GM12878 (cell line): Measurements from ENCODE around the gene LAMA2.

Experiments
- EZH2 ChIP-seq: IDR thresholded peaks from 2 replicates; pipeline ENCODE4 v1.6.1; 2012; ENCODE audit warnings: low read depth, mild to moderate bottlenecking, control low read depth, inconsistent platforms, low read length, borderline replicate concordance; ENCODE audit not compliant: control insufficient read depth
- POLR2AphosphoS5 ChIP-seq: IDR thresholded peaks from 2 replicates; pipeline ENCODE4 v1.6.1; 2011; ENCODE audit warnings: mild to moderate bottlenecking, low read length, inconsistent platforms
- RAD51 ChIP-seq: fragments of 450-650 bp; IDR thresholded peaks from 2 replicates; pipeline ENCODE4 v1.6.1; 2016; ENCODE audit warnings: moderate library complexity, mild to moderate bottlenecking, inconsistent platforms
- SPI1 ChIP-seq: IDR thresholded peaks from 2 replicates; pipeline ENCODE4 v1.6.1; 2011; ENCODE audit warnings: low read depth, mild to moderate bottlenecking, low read length, moderate library complexity, borderline replicate concordance; ENCODE audit not compliant: insufficient read depth
- ZBTB33 ChIP-seq: fragments of 450-650 bp; IDR thresholded peaks from 2 replicates; pipeline ENCODE4 v1.6.1; 2017; ENCODE audit warnings: mild to moderate bottlenecking
- TF ChIP-seq, protein P1 (sequence below): fragments of 450-650 bp; IDR thresholded peaks from 2 replicates; pipeline ENCODE4 v1.6.1; 2017; ENCODE audit warnings: mild to moderate bottlenecking, low read depth, inconsistent platforms; ENCODE audit not compliant: poor library complexity, severe bottlenecking
- TF ChIP-seq, protein P2 (sequence below): IDR thresholded peaks from 2 replicates; pipeline ENCODE4 v1.6.1; 2012; ENCODE audit warnings: low read depth, low read length, improper control_type of control experiment

DNA sequence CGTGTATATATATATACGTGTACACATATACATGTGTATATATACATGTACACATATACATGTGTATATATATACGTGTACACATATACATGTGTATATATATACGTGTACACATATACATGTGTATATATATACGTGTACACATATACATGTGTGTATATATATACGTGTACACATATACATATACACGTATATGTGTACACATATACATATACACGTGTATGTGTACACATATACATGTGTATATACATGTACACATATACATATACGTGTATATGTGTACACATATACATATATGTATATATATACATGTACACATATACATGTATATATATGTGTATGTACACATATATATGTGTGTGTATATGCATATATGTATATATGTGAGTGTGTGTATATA, 317.2 kb downstream of the LAMA2 start:
- TF ChIP-seq POLR2AphosphoS5 (no peak), ZBTB33 (no peak), SPI1 (no peak), RAD51 (no peak), EZH2 (no peak)
- TF ChIP-seq, protein P1, sequence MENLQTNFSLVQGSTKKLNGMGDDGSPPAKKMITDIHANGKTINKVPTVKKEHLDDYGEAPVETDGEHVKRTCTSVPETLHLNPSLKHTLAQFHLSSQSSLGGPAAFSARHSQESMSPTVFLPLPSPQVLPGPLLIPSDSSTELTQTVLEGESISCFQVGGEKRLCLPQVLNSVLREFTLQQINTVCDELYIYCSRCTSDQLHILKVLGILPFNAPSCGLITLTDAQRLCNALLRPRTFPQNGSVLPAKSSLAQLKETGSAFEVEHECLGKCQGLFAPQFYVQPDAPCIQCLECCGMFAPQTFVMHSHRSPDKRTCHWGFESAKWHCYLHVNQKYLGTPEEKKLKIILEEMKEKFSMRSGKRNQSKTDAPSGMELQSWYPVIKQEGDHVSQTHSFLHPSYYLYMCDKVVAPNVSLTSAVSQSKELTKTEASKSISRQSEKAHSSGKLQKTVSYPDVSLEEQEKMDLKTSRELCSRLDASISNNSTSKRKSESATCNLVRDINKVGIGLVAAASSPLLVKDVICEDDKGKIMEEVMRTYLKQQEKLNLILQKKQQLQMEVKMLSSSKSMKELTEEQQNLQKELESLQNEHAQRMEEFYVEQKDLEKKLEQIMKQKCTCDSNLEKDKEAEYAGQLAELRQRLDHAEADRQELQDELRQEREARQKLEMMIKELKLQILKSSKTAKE = no peak
- TF ChIP-seq, protein P2, sequence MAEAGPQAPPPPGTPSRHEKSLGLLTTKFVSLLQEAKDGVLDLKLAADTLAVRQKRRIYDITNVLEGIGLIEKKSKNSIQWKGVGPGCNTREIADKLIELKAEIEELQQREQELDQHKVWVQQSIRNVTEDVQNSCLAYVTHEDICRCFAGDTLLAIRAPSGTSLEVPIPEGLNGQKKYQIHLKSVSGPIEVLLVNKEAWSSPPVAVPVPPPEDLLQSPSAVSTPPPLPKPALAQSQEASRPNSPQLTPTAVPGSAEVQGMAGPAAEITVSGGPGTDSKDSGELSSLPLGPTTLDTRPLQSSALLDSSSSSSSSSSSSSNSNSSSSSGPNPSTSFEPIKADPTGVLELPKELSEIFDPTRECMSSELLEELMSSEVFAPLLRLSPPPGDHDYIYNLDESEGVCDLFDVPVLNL = no peak
